Measurements from ENCODE around the gene MFSD12. TPM values are rescaled to one million over a fixed set of nuclear protein-coding genes. Genes with fewer than 3 reads are reported as not detected.

The MFSD12 gene
- total RNA-seq, 1 donor from 2014 or later, result 82.8 TPM

DNA sequence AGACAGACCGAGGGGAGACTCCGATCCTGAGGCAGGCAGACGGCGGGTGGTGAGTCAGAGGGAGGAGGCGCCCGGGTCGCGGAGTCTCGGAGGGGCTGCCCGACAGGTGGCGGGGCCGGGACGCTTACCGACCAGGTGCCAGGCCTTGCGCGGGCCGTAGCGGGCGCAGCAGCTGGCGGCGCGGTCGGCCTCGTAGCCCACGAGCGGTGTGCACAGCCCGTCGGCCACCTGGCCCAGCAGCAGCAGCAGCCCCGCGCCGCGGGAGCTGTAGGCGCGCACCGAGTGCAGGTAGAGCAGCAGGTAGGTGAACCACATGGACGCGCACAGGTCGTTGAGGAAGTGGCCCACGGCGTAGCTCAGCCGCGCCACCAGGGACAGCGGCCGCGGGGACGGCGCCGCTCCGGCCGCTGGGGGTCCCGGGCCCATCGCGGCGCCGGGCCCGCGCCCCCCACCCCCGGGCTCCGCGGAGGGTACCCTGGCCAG lies 367 bp downstream of the MFSD12 start:
- no peak for DNase-seq (ENCODE audit: low spot score)

DNA sequence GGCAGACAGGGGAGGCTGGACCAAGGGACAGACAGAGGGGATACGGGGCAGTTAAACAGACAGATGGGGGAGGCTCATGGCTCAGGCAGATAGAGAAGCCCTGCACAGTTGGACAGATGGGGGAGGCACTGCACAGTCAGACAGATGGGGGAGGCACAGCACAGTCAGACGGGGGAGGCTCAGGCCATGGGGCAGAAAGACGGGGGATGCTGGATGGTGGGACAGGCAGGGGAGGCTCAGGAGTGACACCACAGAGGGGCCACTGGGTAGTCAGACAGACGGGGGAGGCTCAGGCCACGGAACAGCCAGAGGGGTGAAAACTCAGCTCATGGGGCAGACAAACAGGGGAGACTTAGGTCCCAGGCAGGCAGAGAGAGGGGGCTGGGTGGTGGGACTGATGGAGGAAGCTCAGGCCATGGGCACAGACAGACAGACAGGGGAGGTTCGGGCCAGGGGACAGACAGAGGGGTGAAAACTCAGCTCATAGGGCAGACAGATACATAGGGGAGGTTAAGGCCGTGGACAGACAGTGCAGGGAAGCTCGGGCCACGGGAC lies 886 bp downstream of the MFSD12 start:
- no peak for DNase-seq (ENCODE audit: low spot score)

DNA sequence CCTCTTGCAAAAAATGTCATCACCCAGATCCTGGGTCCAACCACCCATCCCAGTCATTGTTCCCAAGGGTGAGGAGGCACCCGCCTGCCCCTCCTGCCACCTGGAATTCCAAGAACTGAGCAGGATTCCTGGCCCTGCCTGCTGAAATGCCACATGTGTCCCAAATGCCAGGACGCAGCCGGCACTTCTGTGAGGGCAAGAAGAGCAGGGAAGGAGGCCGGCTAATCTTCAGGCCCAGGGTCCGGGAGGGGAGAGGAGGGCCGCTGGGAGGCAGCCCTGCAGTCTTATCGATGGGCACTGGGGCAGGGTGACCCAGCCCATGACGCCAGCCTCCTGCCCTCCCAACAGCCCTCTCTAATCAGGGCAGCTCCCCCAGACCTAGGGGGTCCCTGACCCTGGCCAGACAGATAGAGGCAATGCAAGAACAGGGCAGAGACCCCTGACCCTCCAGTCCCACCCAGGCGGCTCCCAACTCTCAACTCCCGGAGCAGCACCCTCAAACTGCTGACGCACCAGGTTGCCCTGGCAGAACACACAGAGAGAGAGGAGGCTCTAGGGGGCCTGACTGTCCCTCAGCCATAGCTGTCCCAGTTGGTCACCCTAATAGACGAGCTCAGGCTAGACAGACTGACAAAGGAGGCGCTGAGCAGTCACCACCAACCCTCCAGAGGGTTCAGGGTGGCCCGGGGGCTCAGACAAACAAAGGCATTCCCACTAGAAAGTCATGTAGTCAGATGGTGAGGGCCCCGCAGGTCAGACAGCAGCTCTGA lies 1.5 kb downstream of the MFSD12 start:
- DNase-seq (ENCODE audit: low spot score), result no peak

DNA sequence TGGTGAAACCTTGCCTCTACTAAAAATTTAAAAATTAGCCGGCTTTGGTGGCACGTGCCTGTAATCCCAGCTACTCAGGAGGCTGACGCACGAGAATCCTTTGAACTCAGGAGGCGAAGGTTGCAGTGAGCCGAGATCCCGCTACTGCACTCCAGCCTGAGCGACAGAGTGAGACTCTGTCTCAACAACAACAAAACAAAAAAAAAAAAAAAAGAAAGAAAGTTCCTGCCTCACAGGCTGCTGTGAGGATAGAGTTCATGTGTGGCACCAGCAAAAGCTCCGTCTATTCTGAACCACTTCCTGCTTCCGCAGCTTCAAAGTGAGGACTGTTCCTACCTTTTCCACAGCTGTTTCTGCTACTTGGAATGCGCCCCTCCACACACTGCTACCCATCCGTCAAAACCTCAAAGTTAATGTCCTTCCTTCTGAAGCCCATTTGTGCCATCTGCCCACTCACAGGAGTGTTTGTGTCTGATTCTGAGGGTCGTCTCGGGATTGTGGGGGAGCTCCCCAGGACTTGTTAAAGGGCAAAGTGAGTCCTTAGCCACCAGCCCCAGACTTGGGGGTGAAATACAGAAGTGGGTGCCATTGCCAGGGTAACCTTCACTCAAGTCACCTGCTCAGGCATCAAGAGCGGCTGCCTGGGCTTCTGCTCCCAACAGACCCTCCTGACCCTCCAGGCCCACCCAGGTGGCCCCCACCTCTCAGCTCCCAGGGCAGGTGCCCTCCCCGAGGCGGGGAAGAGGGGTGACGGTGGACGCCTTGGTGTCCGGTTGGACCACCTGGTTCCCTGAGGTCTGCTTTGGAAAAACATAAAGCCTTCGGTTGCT lies 2.9 kb downstream of the MFSD12 start:
- DNase-seq (ENCODE audit: low spot score), result no peak

DNA sequence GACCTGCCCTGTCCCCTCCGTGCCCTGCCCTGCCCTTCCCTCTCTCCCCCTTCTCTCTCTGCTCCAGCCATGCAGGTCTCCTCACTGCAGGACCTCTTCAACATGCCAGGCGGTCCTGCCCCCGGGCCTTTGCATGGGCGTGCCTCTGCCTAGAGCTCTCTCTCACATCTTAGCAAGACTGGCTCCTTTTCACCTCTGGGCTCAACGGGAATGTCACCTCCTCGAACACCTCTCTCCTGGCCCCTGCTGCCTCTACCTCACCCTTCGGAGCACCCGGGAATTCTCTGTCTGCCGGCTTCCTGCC lies 5.6 kb downstream of the MFSD12 start:
- no peak for DNase-seq (ENCODE audit: low spot score)

DNA sequence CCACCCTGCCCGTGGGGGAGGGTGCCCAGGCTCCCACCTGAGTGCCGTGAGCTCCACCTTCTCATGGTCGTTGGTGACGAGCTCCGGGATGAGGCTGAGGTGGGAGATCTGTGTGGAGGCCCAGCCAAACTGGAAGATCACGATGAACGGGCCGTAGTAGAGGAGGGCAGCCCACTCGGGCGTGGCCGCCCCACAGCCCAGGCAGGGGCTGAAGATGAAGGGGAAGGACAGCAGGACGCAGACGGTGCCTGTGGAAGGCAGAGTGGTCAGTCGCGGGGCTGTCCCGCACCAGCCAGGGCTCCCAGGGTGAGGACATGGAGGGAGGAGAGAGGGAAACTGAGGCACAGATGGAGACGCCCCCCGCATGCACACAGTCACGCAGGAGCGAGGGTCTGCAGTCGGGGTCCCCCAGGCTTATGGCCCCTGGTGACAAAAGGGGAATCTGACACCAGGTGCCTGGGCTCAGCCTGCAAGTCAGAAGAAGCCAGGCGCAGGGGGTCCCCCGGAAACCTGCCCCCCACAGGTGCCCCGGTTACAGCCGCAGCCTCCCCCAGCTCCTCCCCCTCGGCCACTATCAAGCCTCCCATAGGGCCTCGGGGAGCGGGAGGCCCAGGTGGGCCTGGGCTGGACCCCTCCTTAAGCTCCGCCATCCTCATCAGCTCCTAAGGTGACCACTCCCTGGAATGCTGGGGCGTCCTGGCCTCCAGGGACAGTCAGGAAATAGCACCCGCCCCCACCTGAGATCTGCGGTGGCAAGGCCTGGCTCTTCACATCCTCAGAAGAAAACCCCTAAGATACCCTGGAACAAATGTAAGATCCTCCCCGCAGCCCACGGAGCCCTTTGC lies 6.2 kb downstream of the MFSD12 start:
- no peak for DNase-seq (ENCODE audit: low spot score)

DNA sequence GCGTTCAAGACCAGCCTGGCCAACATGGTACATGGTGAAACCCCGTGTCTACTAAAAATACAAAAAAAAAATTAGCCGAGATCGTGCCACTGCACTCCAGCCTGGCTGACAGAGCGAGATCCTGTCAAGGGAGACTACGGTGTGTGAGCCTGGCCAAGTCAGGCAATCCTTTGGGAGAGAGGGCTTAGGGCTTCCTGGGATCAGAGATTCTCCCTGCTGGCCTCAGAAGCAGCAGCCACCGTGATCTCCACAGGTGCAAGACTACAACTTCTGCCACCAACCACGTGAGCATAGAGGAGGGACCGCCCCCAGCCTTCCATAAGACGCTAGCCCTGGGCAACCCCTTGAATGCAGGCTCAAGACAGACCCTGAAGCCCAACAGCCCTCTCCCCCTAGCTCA lies 7.6 kb downstream of the MFSD12 start:
- no peak for DNase-seq (ENCODE audit: low spot score)

DNA sequence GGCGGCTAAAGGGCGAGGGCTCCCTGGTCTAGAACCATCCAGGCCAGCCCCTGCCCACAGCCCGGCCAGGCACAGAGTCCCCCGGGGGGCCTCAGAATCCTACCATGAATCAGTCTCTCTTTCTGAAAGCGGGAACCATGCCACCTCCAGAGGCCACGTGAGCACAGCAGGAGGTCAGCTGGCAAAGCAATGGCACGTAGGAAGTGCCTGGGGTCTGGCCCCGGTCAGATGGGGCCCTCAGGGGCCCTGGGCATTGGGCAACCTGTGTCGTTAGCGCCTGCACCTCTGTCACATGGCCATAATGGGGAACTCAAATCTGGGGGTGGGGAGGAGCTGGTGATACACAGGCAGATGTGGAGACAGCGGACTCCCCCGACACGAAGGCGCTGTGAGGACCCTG lies 8.8 kb downstream of the MFSD12 start:
- DNase-seq (ENCODE audit: low spot score), result no peak

DNA sequence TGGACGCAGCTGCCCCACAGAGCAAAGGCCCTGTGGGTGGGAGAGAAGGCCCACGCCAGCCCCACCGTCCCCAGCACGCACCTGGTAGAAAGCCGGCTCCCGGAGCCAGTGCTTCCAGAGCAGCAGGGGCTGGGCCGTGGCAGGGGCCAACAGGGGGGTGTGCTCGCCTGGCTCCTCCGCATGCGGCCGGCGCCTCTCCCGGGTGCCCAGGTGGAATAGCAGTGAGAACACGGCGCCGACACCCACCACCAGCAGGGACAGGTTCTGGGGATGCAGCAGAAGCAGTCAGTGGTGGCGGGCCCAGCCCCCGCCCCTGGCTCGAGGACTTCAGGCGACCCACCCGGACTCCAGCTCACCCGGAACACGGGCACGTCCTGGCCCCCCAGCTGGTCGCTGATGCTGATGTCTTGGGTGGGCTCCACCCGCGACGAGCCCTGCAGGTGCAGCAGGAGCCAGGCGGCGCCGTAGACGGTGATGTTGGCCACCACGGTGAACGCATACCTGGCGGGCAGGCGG lies 9.6 kb downstream of the MFSD12 start:
- DNase-seq (ENCODE audit: low spot score), result no peak

DNA sequence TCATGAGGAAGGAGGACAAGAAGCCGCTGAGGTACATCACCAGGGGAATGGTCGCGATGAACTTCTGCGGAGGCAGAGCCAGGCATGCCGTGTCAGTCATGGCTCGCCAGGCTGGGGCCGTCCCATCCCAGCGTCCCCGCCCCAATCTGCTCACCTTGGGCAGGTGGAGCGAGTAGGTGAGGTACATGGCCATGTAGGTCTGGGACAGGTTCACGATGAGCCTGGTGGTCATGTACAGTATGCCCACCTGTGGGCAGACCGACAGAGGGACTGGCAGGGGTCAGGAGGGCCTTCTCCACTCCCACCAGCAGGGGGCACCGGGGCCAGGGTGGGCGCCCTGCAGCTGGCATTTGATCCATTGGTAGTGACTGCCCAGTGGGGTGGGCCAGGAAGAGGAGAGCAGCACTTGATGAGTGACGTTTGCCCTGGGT lies 10.1 kb downstream of the MFSD12 start:
- no peak for DNase-seq (ENCODE audit: low spot score)

DNA sequence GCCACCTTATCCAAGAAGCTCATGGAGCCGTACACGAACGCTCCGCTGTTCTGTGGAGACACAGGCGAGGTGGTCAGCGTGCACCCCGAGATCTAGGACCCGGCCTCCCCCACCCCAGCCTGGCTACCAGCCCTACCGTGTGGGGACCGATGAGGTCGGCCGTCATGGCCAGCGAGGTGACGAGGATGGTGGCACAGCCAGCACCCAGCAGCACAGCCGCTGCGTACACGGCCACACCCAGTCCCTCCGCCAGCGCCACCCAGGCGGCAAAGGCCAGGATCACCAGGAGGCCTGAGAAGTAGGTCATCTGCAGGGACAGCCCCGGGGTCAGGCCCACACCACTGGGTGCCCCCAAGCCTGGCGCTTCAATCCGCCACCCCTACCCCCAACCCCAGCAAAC lies 11.3 kb downstream of the MFSD12 start:
- DNase-seq (ENCODE audit: low spot score), result no peak

DNA sequence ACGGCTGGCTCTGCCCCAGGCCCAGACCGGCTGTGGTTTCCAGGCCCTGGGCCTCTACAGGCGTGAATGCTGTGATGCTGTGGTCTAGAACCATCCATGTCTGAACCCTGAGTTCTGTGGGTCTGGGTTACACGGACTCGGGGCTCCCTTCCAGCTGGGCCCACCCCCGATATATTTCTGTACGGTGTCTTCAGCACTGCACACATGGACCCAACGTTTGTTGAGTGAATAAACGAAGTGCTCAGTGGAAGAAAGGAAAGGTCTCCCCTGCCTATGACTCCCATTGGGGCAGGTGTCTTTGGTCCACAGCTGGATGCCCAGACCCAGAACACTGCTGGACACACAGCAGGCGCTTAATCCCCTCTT lies 11.7 kb downstream of the MFSD12 start:
- DNase-seq (ENCODE audit: low spot score), result no peak

DNA sequence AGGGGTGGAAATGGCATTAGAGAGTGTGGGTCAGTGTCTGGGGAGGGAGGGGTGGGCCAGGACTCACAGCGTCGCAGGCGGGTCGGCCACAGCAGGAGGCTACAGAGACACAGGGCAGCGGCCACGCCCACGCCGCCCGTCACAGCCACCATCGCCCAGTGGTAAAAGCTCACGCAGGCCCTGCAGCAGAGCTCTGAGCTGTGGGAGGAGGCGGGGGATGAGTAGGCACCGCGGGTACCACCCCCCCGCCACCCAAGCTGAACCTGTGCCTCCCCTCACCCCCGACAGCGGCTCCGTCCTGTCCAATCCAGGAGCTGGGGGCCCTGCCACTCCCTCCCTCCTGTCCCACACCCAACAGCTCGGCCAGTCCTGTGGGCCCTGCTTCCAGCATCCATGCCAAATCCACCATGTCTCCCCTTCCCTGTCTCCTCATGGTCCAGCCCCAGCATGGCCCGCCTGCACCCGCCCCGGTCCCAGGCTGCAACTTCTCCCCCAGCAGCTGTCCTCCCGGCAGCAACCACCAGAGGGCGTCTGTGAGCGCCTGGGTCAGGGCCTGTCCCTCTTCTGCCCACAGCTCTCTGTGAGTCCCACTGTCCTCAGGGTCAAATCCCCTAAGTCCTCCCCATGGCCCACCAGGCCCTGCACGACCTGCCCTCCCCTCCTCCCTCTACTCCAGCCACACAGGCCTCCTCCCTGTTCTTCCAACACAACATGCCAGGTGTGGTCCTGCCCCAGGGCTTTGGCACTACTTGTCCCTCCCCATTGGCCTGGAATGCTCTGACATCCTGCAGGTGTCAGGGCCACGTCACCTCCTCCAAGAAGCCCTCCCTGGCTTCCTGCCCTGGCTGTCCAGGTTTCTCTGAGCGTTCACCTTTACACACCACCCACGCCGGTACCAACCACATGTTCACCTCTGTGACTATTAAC lies 12.4 kb downstream of the MFSD12 start:
- peak; percentile 74 for DNase-seq (ENCODE audit: low spot score)

DNA sequence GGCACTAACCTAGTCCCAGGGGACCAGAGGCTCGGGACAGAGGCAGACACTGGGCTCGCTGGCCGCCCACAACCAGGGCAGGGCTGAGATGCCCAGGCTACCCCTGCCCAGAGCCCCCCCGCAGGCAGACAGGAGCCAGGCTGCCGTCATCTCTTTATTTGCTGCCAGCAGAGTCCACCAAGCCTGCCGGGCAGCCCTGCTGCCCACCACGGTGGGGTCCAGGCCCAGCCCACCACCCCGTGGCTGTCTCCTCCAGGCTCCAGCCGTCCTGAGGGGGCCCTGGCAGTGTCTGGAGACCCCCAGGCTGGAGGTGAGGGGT lies 13.4 kb downstream of the MFSD12 start:
- DNase-seq (ENCODE audit: low spot score), result no peak

DNA sequence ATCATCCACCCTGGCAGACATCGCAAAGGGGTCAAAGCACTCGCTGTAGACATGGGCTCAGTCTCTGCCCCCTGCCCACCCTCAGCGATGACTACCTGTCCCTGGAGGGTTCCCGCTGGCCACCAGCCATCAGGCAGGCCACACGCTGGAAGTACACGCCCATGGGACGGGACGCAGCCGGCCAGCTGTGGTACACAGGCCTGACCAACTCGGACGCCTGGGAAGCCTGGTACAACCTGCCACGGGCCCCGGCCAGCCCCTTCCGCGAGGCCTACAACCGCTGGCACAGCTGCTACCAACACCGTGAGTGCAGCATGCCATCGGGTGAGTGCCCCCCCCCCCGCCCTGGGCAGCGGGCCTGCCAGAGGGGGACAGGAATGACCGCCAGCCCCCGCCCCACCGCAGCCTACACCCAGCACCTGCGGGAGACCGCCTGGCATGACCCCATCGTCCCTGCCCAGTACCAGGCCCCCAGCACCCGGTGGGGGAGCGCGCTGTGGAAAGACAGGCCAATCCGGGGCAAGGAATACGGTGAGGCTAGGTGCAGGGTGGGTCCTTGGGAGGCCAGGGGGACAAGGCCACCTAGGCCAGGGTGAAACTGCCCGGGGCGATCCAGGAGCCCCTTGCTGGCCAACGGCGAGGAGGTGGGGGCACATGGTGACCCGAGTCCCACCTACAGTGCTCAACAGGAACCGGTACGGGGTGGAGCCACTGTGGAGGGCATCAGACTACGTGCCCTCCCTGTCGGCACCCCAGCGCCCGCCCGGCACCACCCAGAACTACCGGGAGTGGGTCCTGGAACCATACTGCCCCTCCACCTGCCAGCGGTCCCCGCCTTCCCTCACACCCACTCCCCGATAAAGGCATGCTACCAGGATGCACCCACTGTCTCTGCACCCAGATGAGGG lies 14.0 kb downstream of the MFSD12 start:
- no peak for DNase-seq (ENCODE audit: low spot score)

DNA sequence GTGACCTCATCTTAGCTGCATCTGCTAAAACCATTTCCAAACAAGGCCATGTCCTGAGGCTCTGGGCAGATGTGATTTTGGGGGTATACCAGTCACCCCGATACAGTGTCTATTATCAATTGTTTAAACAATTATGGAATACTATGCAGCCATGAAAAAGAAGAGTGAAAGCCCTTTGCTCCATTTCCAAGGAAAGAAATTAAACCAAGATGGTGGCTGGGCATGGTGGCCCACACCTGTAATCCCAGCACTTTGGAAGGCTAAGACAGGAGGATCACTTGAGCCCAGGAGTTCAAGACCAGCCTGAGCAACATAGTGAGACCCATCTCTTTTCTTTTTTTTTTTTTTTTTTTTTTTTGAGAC lies 17.6 kb downstream of the MFSD12 start:
- DNase-seq (ENCODE audit: low spot score), result no peak

DNA sequence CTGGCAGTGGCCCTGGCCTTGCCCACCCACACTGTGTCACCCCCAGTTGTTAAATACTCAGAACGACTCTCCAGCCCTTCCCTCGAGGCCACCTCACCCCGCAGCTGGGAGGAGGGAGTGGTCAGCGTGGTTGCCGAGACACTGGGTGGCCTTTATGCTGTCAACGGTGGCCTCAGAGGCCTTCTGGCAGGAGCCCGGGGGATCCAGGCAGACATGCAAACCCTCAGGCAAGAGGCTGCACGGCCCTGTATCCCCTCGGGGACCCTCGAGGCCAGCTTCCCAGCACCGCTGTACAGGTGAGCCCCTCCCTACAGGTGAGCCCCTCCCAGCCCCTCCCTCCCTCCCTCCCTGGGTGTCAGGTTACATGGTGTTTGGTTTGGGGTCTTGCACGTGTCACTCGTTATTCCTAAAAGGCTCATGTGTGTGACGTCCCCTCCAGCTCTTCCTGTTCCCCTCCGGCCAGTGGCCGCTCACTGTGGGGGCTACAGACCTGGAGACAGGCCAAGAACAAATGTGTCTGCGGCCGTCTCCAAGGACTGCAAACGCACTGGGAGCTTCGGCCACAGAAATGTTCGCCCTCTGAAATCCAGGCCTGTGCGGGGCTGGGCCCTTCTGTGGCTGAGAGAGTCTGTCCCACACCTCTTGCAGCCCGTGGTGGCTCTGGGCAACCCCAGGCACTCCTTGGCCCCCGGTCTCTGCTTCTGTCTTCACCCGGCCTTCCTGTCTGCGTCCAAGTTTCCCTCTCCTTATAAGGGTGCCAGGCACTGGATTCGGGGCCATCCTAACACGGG lies 18.2 kb downstream of the MFSD12 start, which contains the start of gene TEKTIP1:
Gene TEKTIP1 (plus strand): TSS at position 210 of the 791 bp plus-strand sequence. CDS start 4 bp downstream, at position 214.
- DNase-seq (ENCODE audit: low spot score), result no peak

DNA sequence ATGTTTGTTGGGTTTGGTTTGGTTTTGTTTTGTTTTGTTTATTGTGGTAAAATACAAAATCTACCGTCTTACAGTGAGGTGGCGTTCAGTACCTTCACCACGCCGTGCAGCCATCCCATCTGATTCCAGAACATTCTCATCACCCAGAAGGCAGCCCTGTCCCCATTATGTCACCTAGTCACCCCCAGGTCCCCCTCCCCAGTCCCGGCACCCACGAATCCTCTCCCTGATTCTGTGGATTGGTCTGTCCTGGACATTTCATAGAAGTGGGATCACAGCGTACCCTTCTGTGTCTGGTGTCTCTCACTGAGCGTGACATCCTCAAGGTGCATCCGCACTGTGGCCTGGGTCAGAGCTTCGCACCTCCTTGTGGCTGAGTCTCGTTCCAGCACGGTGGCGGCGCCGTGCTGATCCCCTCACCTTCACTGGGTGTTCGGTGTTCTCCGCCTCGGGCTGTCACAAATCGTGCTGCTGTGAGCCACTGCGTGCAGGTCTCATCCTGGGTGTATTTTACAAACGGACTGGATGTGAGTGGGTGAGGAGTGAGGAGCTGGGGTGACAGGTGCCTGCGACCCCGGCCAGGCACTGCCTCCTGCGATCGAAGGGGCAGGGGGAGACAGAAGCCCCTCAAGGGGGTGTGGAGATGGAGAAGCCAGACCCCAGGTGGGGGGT lies 19.0 kb downstream of the MFSD12 start:
- DNase-seq (ENCODE audit: low spot score), result no peak

Measured in ureter (tissue), 1 donor.